ENCODE results near the gene AHCTF1. TPM values are rescaled to one million over a fixed set of nuclear protein-coding genes. Genes with fewer than 3 reads are reported as not detected.
"Not testable (repeated sequence)": the region's sequence is repeated elsewhere in the genome, so short reads cannot be mapped to it uniquely, and the experiment has no call there.

AHCTF1 gene
- total RNA-seq, 1 donor from 2014 or later, result 21.2 TPM

GRCh38 chr1:246916026-246916923 is 15.5 kb downstream of the AHCTF1 start:
- DNase-seq (ENCODE audit: low spot score), result not testable (repeated sequence)

DNA sequence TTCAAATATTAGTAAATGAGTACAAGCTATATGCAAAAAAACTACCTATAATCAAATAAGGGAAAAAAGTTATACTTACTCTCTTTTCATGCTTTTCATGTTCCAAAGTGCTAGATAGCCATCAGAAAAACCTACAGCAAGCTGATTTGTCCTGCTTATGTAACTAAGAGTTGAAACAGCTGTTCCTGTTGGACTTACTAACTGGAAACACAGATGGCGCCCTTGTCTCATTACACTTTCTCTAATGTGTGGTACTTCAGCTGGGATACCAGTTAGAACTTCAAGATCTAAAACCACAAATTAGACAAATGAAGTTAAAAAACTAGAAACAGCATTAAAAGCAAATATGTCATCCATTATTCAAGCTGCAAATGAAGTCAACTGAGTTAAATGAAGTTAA is 24.3 kb downstream of the AHCTF1 start:
- DNase-seq (ENCODE audit: low spot score), result peak; percentile 62

- DNase-seq (ENCODE audit: low spot score), result no peak
Observed at GRCh38 chr1:246906833-246907232, 24.9 kb downstream of the AHCTF1 start.

- DNase-seq (ENCODE audit: low spot score), result no peak
Observed at GRCh38 chr1:246901874-246902273, 29.9 kb downstream of the AHCTF1 start.

GRCh38 chr1:246897302-246897701 is 34.4 kb downstream of the AHCTF1 start:
- DNase-seq (ENCODE audit: low spot score), result no peak

DNA sequence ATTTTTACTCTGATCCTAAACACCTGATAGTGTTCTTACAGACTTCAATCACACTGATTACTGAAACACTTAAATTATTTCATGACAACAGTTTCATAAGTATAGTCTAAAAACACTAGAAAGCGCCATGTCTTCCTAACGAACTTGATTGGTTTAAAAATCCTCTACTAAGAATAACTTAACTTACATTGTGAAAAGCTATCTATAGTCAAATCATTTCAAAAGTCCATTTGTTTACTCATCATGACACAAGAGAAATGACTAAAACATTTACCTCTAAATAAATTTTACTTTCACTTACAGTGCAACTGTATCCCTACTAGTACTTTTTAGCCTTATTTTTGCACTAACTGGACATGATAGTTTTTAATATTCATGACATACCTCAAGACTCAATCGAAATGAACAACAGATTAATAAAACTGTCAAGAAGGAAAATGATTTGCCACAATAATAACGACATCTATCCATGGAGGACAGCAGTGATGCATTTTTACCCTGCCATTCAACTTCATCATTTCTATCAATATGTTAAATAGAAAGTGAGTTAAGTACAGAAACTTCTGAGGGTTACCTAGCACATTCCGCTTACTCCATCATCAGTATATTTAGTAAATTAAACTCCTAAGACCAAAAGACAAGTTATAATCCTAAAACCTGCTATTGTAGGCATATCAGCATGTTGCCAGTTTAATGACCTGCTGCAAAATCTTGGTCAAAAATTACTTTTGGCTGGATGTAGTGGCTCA is 38.4 kb downstream of the AHCTF1 start:
- DNase-seq (ENCODE audit: low spot score), result no peak

- DNase-seq (ENCODE audit: low spot score), result no peak
Observed at GRCh38 chr1:246891105-246891504, 40.6 kb downstream of the AHCTF1 start.

DNA sequence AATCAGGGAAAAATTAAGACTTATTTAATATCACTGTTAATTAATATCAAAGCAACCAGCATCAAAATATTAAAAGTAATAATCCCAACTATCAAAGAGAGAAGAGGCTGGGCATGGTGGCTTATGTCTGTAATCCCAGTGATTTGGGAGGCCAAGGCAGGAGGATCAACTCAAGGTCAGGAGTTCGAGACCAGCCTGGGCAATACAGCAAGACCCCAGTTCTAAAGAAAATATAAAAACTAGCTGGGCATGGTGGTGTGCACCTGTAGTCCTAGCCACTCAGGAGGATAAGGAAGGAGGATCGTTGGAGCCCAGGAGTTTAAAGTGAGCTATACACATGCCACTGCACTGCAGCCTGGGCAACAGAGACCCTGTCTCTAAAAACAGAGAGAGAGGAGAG is 43.2 kb downstream of the AHCTF1 start:
- DNase-seq (ENCODE audit: low spot score), result no peak

- not testable (repeated sequence) for DNase-seq (ENCODE audit: low spot score)
Observed at GRCh38 chr1:246885389-246885788, 46.4 kb downstream of the AHCTF1 start.

GRCh38 chr1:246878551-246878950 is 53.2 kb downstream of the AHCTF1 start:
- DNase-seq (ENCODE audit: low spot score), result no peak

DNA sequence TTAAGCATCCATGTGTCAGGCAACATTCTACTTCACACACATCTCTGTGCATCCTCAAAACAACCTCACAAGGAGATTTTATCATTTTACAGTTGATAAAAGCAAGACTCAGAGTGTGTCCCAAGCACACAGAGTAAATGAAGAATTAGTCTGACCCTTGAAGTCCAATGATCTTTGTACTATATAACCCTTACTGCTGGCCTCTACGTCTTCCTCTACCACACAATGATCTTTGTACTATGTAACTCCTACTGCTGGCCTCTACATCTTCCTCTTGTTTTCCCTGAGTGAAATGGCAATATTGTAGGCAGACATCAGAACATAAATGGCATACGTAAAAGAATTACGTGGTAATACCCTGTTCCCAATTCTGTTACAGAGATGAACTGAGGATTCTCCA is 55.3 kb downstream of the AHCTF1 start:
- no peak for DNase-seq (ENCODE audit: low spot score)

DNA sequence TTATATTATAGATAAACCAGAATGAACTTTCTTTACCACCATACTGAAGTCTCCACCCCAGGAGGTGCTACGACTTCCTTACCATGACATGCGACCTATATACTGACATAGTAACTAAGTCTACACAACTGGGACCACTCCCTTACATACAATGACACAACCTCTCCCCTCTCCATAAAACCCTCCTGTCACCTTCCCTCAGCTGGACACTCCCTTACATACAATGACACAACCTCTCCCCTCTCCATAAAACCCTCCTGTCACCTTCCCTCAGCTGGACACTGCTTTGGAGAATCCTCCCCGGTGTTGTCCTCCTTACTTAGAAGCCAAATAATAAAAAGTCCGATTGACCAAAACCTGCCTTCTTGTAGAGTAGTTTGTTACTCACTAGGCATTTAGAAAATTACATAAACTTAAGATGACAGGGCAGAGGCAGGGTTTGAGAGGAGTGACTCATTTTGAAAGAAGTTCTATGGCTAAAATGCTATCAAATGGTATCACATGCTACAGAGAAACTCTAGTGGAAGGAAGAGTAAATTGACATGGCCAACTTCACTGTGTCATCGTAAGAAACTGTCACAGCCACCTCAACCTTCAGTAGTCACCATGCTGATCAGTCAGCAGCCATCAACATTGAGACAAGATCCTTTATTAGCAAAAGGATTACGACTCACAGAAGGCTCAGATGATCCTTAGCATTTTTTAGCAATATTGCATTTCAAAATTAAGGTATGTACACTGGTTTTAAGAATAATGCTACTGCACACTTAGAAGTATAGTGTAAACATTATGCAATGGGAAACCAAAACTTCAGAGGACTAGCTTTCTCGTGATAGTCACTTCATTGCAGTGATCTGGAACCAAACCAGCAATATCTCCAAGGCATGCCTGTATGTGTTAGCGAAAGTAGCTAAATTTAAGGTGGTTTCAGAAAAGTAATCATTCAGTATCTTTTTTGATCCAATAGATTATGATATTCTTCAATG is 56.4 kb downstream of the AHCTF1 start:
- no peak for DNase-seq (ENCODE audit: low spot score)

GRCh38 chr1:246865921-246866320 is 65.8 kb downstream of the AHCTF1 start:
- no peak for DNase-seq (ENCODE audit: low spot score)

- not testable (repeated sequence) for DNase-seq (ENCODE audit: low spot score)
Observed at GRCh38 chr1:246863791-246864190, 68.0 kb downstream of the AHCTF1 start.

DNA sequence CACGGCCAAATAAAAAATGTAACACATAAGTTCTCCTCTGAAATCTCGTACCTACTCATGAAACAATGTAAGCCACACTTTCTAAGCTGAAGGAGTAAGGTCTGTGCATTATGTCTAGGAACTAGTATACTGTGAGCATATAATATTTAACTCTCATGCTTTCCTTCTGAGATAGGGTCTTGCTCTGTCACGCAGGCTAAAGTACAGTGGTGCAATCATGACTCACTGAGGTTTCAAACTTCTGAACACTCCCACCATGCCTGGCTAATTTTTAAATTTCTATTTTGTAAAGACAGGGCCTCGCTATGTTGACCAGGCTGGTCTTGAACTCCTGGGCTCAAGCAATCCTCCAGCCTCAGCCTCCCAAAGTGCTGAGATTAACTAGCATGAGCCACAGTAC is 71.3 kb downstream of the AHCTF1 start:
- DNase-seq (ENCODE audit: low spot score), result no peak

DNA sequence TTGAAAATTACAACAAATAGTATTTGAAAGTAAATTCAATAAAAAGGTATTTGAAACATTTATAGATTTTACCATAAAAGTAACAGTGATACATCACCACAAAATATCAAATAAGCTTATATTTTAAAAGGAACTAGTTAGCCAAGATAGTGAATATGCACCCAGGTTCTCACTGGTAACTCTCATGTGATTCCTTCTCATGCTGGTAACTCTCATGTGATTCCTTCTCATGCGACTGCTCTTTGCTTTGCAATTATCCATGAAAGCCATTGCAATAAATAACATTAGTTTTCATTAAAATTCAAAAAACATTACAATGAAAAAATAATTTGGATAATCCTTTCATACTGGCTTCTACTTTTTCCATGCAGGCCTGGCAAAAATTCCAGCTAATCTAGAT is 75.4 kb downstream of the AHCTF1 start:
- DNase-seq (ENCODE audit: low spot score), result no peak

- DNase-seq (ENCODE audit: low spot score), result not testable (repeated sequence)
Observed at GRCh38 chr1:246850640-246851039, 81.1 kb downstream of the AHCTF1 start.

DNA sequence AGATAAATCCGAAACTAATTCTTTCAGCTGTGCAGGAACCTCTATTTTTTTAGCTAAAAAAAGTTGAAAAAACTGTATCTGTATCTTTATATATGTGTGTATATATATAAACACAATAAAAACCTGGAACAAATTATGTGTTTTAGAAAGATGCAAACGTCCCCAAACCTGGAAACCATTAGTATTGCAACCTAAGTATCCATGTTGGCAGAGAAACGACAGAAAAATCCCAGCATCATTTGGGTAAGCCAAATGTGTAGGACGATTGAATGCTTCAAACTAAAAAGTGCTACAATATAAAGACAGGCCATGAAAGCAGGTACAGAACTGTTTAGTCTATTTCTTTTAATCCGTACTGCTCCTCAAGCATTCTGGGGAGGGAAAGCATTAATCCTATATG is 87.9 kb downstream of the AHCTF1 start:
- DNase-seq (ENCODE audit: low spot score), result no peak

DNA sequence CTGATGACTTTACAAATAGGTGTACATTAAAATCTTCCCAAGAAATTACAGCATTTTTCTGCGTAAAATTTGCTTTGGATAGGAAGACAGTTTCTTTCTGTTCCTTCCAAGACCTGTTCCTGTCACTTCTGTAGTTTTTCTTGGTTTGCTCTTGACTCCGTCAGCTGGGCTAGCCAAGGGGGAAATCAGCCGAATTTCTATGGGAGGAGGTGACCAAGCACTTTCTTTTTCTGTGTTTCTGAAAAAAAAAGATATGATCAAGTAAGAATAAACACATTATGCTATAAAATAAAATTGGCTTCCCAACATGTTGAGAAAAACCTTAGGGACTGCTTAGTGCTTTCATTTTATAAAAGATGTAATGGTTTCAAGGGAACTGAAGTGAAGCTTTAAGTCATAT is 91.0 kb downstream of the AHCTF1 start:
- DNase-seq (ENCODE audit: low spot score), result not testable (repeated sequence)

GRCh38 chr1:246838118-246838456 is 93.7 kb downstream of the AHCTF1 start:
- DNase-seq (ENCODE audit: low spot score), result no peak

DNA sequence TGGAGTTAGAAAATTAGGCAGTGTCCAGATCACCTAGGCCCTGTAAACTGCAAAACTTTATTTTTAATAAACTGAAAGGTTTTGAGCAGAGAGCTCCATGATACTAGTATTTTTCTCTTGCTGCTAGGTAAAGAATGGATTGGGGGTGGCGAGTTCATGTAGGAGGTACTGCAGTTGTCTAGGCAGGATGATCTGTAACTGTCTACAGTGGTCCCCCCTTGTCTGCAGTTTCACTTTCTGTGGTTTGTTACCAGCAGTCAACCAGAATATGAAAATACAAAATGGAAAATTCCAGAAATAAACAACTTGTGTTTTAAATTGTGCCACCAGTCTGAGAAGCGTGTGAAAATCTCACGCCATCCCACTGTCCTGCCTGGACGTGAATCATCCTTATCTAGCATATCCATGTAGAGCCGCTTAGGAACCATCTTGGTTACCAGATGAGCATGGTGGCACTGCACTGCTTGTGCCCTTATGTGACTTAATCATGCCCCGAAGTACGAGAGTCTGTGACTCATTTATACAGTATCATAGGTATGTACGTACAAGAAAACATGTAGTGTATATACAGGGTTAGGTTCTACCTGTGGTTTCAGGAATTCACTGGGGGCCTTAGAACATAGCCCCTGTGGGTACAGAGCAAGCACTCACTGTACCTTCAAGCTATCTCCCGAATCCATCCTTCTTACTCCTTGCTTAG is 94.2 kb downstream of the AHCTF1 start:
- DNase-seq (ENCODE audit: low spot score), result no peak
